Stimulated activated CD4-positive, alpha-beta T cell treated with anti-CD3 and anti-CD28 coated beads, Interleukin-1b, Interleukin-23, amount 100 ng/mL, for 4 hours (primary cell): ENCODE results near the gene ATP6V1E1.

Experiments used
- DNase-seq, 2 donors: peaks; one replicate each; pipeline ENCODE4 v3.0.0-alpha.2; 2020; ENCODE audit warnings: low read depth in 2 of 2

The ATP6V1E1 gene

GRCh38 chr22:17542452-17542851, 86.1 kb downstream of the ATP6V1E1 start:
- no peak for DNase-seq
